Vagina (tissue), 2 donors: Measurements from ENCODE around the gene BRD3. TPM values are rescaled to one million over a fixed set of nuclear protein-coding genes. Genes with fewer than 3 reads are reported as not detected.

Experiments used
- DNase-seq, 2 donors: peaks; one replicate each; pipeline ENCODE4 v3.0.0-alpha.2; 2017; ENCODE audit errors: extremely low spot score in 2 of 2
- H3K27ac ChIP-seq: fragments of 200-600 bp; sonication (generic); one replicate; pipeline ENCODE4 v1.5.1; 2019
- H3K27me3 ChIP-seq: fragments of 200-600 bp; sonication (generic); one replicate; pipeline ENCODE4 v1.5.1; 2019
- H3K36me3 ChIP-seq, 2 donors: fragments of 200-600 bp; sonication (generic); one replicate each; pipeline ENCODE4 v1.5.1; 2017 to 2019
- H3K4me1 ChIP-seq: fragments of 200-600 bp; sonication (generic); one replicate; pipeline ENCODE4 v1.5.1; 2019
- H3K4me3 ChIP-seq, 2 donors: fragments of 200-600 bp; sonication (generic); 1 replicate in 1 of 2; 2 replicates in 1 of 2; pipeline ENCODE4 v1.5.1; 2016 to 2019
- H3K9me3 ChIP-seq: fragments of 200-600 bp; sonication (generic); one replicate; pipeline ENCODE4 v1.5.1; 2019
- POLR2A ChIP-seq, 2 donors: fragments of 450-650 bp; IDR thresholded peaks; one replicate each; pipeline ENCODE4 v1.6.1; 2017; ENCODE audit warnings: antibody characterized with exemption in 2 of 2, mild to moderate bottlenecking in 2 of 2, moderate library complexity in 2 of 2
- POLR2AphosphoS5 ChIP-seq, 2 donors: sonication (generic); formaldehyde crosslinking; IDR thresholded peaks; one replicate each; pipeline ENCODE4 v1.9.0; 2017; ENCODE audit warnings: antibody characterized with exemption in 2 of 2, mild to moderate bottlenecking in 2 of 2, low read depth in 1 of 2; ENCODE audit not compliant: insufficient read depth in 1 of 2
- intact Hi-C: fragments of 100-400 bp; cut with DNase I; formaldehyde crosslinking; loops from one replicate; pipeline ENCODE4 v1.15.1; 2023
- total RNA-seq: library from RNA; depleted of rRNA; stranded (reverse); fragments of >200 nt; gene quantifications from one replicate; pipeline ENCODE4 v1.2.3, GENCODE V29; 2016
- TF ChIP-seq, protein P1 (sequence below), 3 experiments: fragments of 450-650 bp in 2 of 3; fragments of 200-600 bp in 1 of 3; sonication (generic) in 1 of 3; IDR thresholded peaks; one replicate each; pipeline ENCODE4 v1.5.1; 2017 to 2019; ENCODE audit warnings: antibody characterized with exemption in 3 of 3, mild to moderate bottlenecking in 2 of 3, moderate library complexity in 2 of 3

Gene BRD3
- total RNA-seq, 1 donor from 2014 or later: 20.4 TPM

DNA sequence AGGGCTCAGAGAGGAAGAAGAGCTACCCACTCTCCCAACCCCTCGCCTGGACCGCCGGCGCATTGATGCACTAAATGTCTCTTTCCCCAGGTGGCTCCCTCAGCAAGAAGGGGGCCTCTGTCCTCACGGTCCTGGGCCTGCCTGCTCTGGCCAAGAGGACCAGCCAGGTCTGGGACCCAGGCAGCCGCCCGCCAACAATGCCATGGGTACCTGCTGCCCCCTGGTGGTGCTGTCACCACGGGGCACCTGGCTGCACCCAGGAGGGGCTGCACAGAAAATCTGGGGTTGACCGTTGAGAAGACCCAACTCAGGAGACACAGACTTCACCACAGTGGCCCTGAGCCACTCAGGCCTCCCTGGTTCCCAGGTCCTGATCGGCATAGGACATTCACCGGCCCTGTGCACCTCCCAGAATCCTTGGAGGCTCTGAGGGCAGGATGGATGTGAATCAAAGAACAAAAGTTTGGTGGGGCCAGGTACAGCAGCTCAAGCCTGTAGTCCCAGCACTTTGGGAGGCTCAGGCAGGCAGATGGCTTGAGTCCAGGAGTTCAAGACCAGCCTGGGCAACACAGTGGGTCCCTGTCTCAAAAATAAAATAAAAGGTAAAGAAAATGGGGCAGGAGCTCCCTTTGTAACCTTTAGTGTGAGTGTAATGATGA is 73.3 kb downstream of the BRD3 start:
- no peaks in the 10 kb centered on the region for H3K36me3 ChIP-seq
- intact Hi-C loops: no loop called here
- peaks cover 25% of the 10 kb centered on the region for H3K4me1 ChIP-seq
- DNase-seq: no peak
- no peaks in the 10 kb centered on the region for H3K27me3 ChIP-seq
- no peaks in the 10 kb centered on the region for H3K9me3 ChIP-seq
- H3K4me3 ChIP-seq: no peak overlapping the region
- peak overlapping the region; percentile 88 for H3K27ac ChIP-seq
- TF ChIP-seq POLR2A (IDR thresholded peaks at IDR 0.05): no peak
- TF ChIP-seq, protein P1, sequence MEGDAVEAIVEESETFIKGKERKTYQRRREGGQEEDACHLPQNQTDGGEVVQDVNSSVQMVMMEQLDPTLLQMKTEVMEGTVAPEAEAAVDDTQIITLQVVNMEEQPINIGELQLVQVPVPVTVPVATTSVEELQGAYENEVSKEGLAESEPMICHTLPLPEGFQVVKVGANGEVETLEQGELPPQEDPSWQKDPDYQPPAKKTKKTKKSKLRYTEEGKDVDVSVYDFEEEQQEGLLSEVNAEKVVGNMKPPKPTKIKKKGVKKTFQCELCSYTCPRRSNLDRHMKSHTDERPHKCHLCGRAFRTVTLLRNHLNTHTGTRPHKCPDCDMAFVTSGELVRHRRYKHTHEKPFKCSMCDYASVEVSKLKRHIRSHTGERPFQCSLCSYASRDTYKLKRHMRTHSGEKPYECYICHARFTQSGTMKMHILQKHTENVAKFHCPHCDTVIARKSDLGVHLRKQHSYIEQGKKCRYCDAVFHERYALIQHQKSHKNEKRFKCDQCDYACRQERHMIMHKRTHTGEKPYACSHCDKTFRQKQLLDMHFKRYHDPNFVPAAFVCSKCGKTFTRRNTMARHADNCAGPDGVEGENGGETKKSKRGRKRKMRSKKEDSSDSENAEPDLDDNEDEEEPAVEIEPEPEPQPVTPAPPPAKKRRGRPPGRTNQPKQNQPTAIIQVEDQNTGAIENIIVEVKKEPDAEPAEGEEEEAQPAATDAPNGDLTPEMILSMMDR (IDR thresholded peaks at IDR 0.05): peak; percentile 99
- peak in 1 of 2 donors; percentile 26 for TF ChIP-seq POLR2AphosphoS5 (IDR thresholded peaks at IDR 0.05; ENCODE audit: insufficient read depth in 1 of 2, low read depth in 1 of 2)

DNA sequence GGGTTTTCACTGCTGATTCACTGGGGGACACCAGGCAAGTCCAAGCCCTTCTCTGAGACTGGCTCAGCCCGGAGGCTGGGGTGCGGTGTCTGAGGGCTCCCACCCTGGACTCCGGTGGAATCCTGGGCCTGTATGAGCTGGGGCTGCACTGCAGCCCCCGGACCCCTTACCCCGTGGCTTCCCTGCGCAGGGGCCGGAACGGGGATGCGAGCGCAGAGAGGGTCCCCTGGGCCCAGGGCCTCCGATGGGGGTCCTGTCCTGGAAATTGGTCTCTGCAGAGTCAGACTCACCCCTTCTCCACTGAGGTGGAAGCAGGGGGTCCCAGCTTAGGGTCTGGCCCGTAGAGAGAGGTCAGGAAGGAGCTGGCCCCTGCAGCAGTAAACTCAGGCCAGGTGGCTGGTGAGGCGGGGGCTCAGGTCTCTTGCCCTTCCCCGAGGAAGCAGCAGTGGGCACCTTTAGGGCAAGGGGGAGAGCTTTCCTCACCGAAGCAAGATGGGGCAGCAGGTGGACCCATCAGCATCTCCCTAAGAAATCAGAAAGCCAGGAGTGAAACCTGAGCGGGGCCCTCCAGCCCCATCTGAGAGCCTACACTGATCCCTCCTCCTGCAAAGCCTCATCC is 74.1 kb downstream of the BRD3 start:
- TF ChIP-seq POLR2A (IDR thresholded peaks at IDR 0.05) (no peak), POLR2AphosphoS5 (IDR thresholded peaks at IDR 0.05; ENCODE audit: insufficient read depth in 1 of 2, low read depth in 1 of 2) (no peak)
- TF ChIP-seq, protein P1 (IDR thresholded peaks at IDR 0.05): no peak
- Histone ChIP-seq H3K4me3 (peak overlapping the region; percentile 60 to 81), H3K27ac (peak overlapping the region; percentile 88), H3K9me3 (no peaks in the 10 kb centered on the region), H3K36me3 (no peaks in the 10 kb centered on the region), H3K4me1 (peaks cover 25% of the 10 kb centered on the region), H3K27me3 (no peaks in the 10 kb centered on the region)
- no peak for DNase-seq
- intact Hi-C loops: loop anchor here (2.0 kb wide), 1 partner anchor 201 kb away; no protein-coding TSS in a partner anchor

DNA sequence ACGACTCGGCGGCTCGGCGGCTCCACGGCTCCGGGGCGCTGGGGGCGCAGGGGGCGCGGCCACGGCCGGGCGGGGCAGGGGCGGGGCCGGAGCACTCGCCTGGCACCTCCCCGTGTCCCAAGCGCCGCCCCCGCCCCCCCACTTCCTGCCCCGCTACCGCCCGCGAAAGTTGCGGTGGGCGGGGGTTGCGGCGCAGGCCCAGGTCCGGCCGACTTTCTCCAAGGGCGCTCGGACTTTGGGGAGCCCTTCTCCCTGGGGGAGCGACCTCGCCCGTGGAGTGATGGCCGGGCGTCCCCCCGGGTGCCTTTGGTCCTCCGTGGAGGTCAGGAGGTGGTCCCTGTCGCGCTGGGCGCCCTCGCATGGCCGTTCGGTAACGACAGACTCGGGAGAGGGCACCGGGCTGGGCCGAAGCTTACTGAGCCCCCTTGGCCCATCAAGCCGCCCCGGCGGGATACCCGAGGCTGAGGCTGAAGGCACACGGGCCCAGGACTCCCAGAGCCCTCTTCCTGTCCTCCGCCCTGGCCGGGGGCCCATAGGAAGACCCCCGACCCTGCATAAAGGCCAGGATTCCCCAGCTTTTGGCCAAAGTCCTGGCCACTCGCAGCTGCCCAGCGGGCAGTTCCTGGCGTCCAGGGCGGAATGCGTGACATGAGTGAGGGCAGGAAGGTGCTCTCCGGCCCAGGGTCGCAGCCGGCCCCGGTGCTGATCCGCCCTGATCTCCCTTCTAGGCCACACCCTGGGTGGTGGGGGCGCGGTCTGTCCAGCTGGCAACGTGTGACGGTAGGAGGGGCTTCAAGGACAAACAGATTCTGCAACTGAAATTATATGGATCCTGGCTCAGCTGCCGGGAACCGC is 74.8 kb downstream of the BRD3 start:
- peak in 1 of 2 donors; percentile 97 for DNase-seq
- H3K9me3 ChIP-seq: no peaks in the 10 kb centered on the region
- intact Hi-C loops: loop anchor here (2.0 kb wide), 1 partner anchor 200 kb away; no protein-coding TSS in a partner anchor
- H3K27ac ChIP-seq: peak overlapping the region; percentile 88
- peak overlapping the region; percentile 60 to 81 for H3K4me3 ChIP-seq
- H3K4me1 ChIP-seq: peaks cover 25% of the 10 kb centered on the region
- H3K27me3 ChIP-seq: no peaks in the 10 kb centered on the region
- TF ChIP-seq POLR2A (IDR thresholded peaks at IDR 0.05) (peak in 1 of 2 donors; percentile 79), POLR2AphosphoS5 (IDR thresholded peaks at IDR 0.05; ENCODE audit: insufficient read depth in 1 of 2, low read depth in 1 of 2) (peak in 1 of 2 donors; percentile 96)
- TF ChIP-seq, protein P1 (IDR thresholded peaks at IDR 0.05): peak in 2 of 3 experiments; percentile 1 to 14
- no peaks in the 10 kb centered on the region for H3K36me3 ChIP-seq

DNA sequence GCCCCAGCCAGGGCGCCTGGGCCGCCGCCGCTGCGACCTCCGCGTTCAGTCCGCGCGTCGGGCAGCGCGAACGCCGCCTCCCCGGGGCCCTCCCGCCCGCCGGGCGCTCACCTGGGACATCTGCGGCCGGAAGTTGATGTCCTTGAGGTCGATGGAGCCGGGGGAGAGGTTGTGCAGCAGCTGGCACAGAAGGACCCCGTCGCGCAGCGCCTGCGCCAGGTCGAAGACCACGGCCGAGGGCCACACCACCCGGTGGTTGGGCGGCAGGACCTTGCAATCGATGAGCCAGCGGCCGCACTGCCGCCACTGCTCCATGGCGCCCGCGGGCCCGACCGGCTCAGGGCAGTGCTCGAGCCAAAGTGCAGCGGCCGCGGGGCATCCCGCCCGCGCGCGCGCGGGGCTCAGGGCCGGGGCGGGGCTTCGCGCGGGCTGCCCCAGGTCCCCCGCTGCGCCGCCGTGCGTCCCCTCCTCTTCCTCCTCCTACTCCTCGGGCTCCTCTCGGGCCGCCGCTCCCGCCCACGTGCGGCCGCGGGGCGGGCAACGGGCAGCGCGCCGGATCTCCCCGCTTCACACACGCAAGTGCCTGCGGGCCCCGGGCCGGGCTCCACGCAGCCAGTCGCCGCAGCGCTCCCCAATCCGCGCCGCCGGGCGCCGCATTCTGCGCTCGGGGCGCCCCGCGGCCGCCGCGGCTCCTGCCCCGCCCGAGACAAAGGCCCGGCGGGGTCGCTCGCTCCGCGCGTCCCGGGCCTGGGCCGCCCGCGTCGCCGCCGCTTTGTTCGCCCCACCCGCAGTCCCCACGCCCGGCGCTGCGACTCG is 75.7 kb downstream of the BRD3 start, which contains the start of gene VAV2:
Gene VAV2, minus strand, starts transcription at position 361 of the 816 bp plus-strand sequence. Its CDS starts 46 bp downstream, at position 315.
- no peaks in the 10 kb centered on the region for H3K27me3 ChIP-seq
- no peak for DNase-seq
- H3K4me3 ChIP-seq: peak within 1 kb of the TSS; percentile 60 to 81
- H3K36me3 ChIP-seq: no peaks in the 10 kb centered on the region
- TF ChIP-seq POLR2A (IDR thresholded peaks at IDR 0.05) (no peak), POLR2AphosphoS5 (IDR thresholded peaks at IDR 0.05; ENCODE audit: insufficient read depth in 1 of 2, low read depth in 1 of 2) (peak in 1 of 2 donors; percentile 28)
- H3K4me1 ChIP-seq: peaks cover 25% of the 10 kb centered on the region
- intact Hi-C loops: loop anchor here (2.0 kb wide), 1 partner anchor 199 kb away; no protein-coding TSS in a partner anchor
- H3K9me3 ChIP-seq: no peaks in the 10 kb centered on the region
- peak within 1 kb of the TSS; percentile 88 for H3K27ac ChIP-seq
